GM23338 (cell line): ENCODE data around the gene KRT33B. TPM values are rescaled to one million over a fixed set of nuclear protein-coding genes. Genes with fewer than 3 reads are reported as not detected.

Source experiments
- ATAC-seq: fragments of 200-7000 bp; cut with Tn5 transposase; 3 replicates; pipeline ENCODE4 v1.9.1; 2020
- DNase-seq: peaks from one replicate; pipeline ENCODE4 v3.0.0-alpha.2; 2015; ENCODE audit warnings: low spot score
- H2AFZ ChIP-seq: fragments of 200-600 bp; sonication (generic); 2 replicates; pipeline ENCODE4 v1.8.0; 2016; ENCODE audit warnings: antibody characterized with exemption, mild to moderate bottlenecking, moderate library complexity
- H3F3A ChIP-seq: fragments of 200-600 bp; sonication (generic); replicated peaks from 2 replicates; pipeline ENCODE4 v1.8.0; 2017; ENCODE audit warnings: antibody characterized with exemption, mixed run types, low read depth
- H3K27ac ChIP-seq: fragments of 200-600 bp; sonication (generic); 2 replicates; pipeline ENCODE4 v1.6.1; 2016; ENCODE audit warnings: low read depth
- H3K27me3 ChIP-seq: fragments of 200-600 bp; sonication (generic); 2 replicates; pipeline ENCODE4 v1.8.0; 2016; ENCODE audit warnings: mild to moderate bottlenecking, mixed run types, moderate library complexity; ENCODE audit not compliant: insufficient read depth
- H3K36me3 ChIP-seq: fragments of 200-600 bp; sonication (generic); 2 replicates; pipeline ENCODE4 v1.8.0; 2016; ENCODE audit warnings: mild to moderate bottlenecking; ENCODE audit not compliant: insufficient read depth
- H3K4me1 ChIP-seq: fragments of 200-600 bp; sonication (generic); 2 replicates; pipeline ENCODE4 v1.8.0; 2016; ENCODE audit warnings: mild to moderate bottlenecking, moderate library complexity; ENCODE audit not compliant: insufficient read depth
- H3K4me2 ChIP-seq: fragments of 200-600 bp; sonication (generic); 2 replicates; pipeline ENCODE4 v1.7.1; 2017; ENCODE audit warnings: mixed run types
- H3K4me3 ChIP-seq: fragments of 200-600 bp; sonication (generic); 2 replicates; pipeline ENCODE4 v1.6.1; 2016; ENCODE audit warnings: mixed run types
- H3K79me2 ChIP-seq: fragments of 200-600 bp; sonication (generic); replicated peaks from 2 replicates; pipeline ENCODE4 v1.8.0; 2017; ENCODE audit warnings: mild to moderate bottlenecking; ENCODE audit not compliant: insufficient read depth
- H3K9me2 ChIP-seq: fragments of 200-600 bp; sonication (generic); 2 replicates; pipeline ENCODE4 v1.8.0; 2017; ENCODE audit not compliant: insufficient read depth
- H4K20me1 ChIP-seq: fragments of 200-600 bp; sonication (generic); replicated peaks from 2 replicates; pipeline ENCODE4 v1.8.0; 2017; ENCODE audit warnings: mild to moderate bottlenecking; ENCODE audit not compliant: insufficient read depth
- H3K27ac Mint-ChIP-seq: 2 replicates; pipeline ENCODE4 v1.8.0; 2020; ENCODE audit warnings: inconsistent platforms, mild to moderate bottlenecking, moderate library complexity, mixed read lengths
- H3K27me3 Mint-ChIP-seq: 3 replicates; pipeline ENCODE4 v1.8.0; 2022; ENCODE audit warnings: low read depth, mild to moderate bottlenecking, moderate library complexity, mixed read lengths, inconsistent platforms; ENCODE audit not compliant: insufficient read depth, poor library complexity
- H3K36me3 Mint-ChIP-seq: 3 replicates; pipeline ENCODE4 v1.8.0; 2021; ENCODE audit warnings: low read depth, mild to moderate bottlenecking, inconsistent platforms, moderate library complexity, mixed read lengths
- H3K4me1 Mint-ChIP-seq: 3 replicates; pipeline ENCODE4 v1.8.0; 2020; ENCODE audit warnings: mild to moderate bottlenecking, inconsistent platforms, mixed read lengths
- H3K4me3 Mint-ChIP-seq: 3 replicates; pipeline ENCODE4 v1.8.0; 2021; ENCODE audit warnings: moderate library complexity, mild to moderate bottlenecking, inconsistent platforms, mixed read lengths
- H3K9me3 Mint-ChIP-seq: 3 replicates; pipeline ENCODE4 v1.8.0; 2020; ENCODE audit warnings: moderate library complexity, mild to moderate bottlenecking, inconsistent platforms, mixed read lengths
- CREB1 ChIP-seq: fragments of 250-450 bp; sonication (Bioruptor Pico); IDR thresholded peaks from 2 replicates; pipeline ENCODE4 v1.5.0; 2020; ENCODE audit warnings: low read depth, mild to moderate bottlenecking, moderate library complexity
- CTCF ChIP-seq, 2 experiments: fragments of 200-600 bp in 1 of 2; sonication (generic) in 1 of 2; conservative IDR thresholded peaks; 2 replicates each; pipeline versions ENCODE4 v1.5.1 to v1.6.1; 2016 to 2017; ENCODE audit warnings: antibody characterized with exemption in 2 of 2, low read depth in 2 of 2, mild to moderate bottlenecking in 2 of 2, moderate library complexity in 1 of 2
- EZH2 ChIP-seq: fragments of 200-600 bp; sonication (generic); IDR thresholded peaks from one replicate; pipeline ENCODE4 v1.8.0; 2017; ENCODE audit warnings: antibody characterized with exemption, mild to moderate bottlenecking, low read depth; ENCODE audit not compliant: unreplicated experiment
- EZH2phosphoT487 ChIP-seq: fragments of 200-600 bp; sonication (generic); IDR thresholded peaks from one replicate; pipeline ENCODE4 v1.8.1; 2018; ENCODE audit warnings: antibody characterized with exemption; ENCODE audit not compliant: unreplicated experiment
- JUNB ChIP-seq: IDR thresholded peaks from one replicate; pipeline ENCODE4 v1.6.1; 2016; ENCODE audit warnings: antibody characterized with exemption; ENCODE audit not compliant: unreplicated experiment
- NANOG ChIP-seq: IDR thresholded peaks from 2 replicates; pipeline ENCODE4 v1.6.1; 2016; ENCODE audit warnings: antibody characterized with exemption, borderline replicate concordance
- REST ChIP-seq: IDR thresholded peaks from one replicate; pipeline ENCODE4 v1.6.1; 2018; ENCODE audit warnings: antibody characterized with exemption; ENCODE audit not compliant: unreplicated experiment
- STAT1 ChIP-seq: IDR thresholded peaks from one replicate; pipeline ENCODE4 v1.6.1; 2016; ENCODE audit warnings: antibody characterized with exemption; ENCODE audit not compliant: unreplicated experiment
- ZNF114 ChIP-seq: fragments of 250-450 bp; sonication (Bioruptor Pico); IDR thresholded peaks from 2 replicates; pipeline ENCODE4 v1.5.0; 2020; ENCODE audit warnings: mild to moderate bottlenecking, moderate library complexity
- ZNF331 ChIP-seq: fragments of 250-450 bp; sonication (Bioruptor Pico); IDR thresholded peaks from 2 replicates; pipeline ENCODE4 v1.5.0; 2020; ENCODE audit warnings: low read depth, mild to moderate bottlenecking, moderate library complexity
- polyA plus RNA-seq: library from polyadenylated mRNA; unstranded; fragments of >200 nt; fragmentation: Nextera tagmentation; extraction: Ambion mirVana; gene quantifications from 2 replicates; pipeline ENCODE4 v1.2.1, GENCODE V29; 2016
- total RNA-seq: library from RNA; depleted of rRNA; stranded (reverse); fragments of >200 nt; shearing (Covaris generic); gene quantifications from 2 replicates; pipeline ENCODE4 v1.2.3, GENCODE V29; 2014
- TF ChIP-seq, protein P1 (sequence below): fragments of 250-450 bp; sonication (Bioruptor Pico); IDR thresholded peaks from 2 replicates; pipeline ENCODE4 v1.5.0; 2020; ENCODE audit warnings: mild to moderate bottlenecking, moderate library complexity
- TF ChIP-seq, protein P2 (sequence below): IDR thresholded peaks from 2 replicates; pipeline ENCODE4 v1.6.1; 2016; ENCODE audit warnings: antibody characterized with exemption

The KRT33B gene
- total and polyA plus RNA-seq, 2 experiments from 2014 or later, result not detected

GRCh38 chr17:41335747-41336146, 33.9 kb downstream of the KRT33B start:
- H3K27me3 ChIP-seq, result no peaks in the 10 kb centered on the region
- H3K4me3 ChIP-seq, result no peak overlapping the region
- ATAC-seq, result no peak
- no peaks in the 10 kb centered on the region for H3K4me1 ChIP-seq
- no peaks in the 10 kb centered on the region for H3K36me3 ChIP-seq
- no peak overlapping the region for H3K27ac ChIP-seq
- no peaks in the 10 kb centered on the region; the same call in 1 of the 2 replicates for H3K9me2 ChIP-seq
- Mint-ChIP-seq H3K4me1 (no peaks in the 10 kb centered on the region), H3K36me3 (no peaks in the 10 kb centered on the region), H3K9me3 (peaks cover 2% of the 10 kb centered on the region; the same call in 1 of the 3 replicates), H3K4me3 (no peak overlapping the region), H3K27me3 (peaks cover 5% of the 10 kb centered on the region), H3K27ac (no peak overlapping the region)
- no peaks in the 10 kb centered on the region for H3F3A ChIP-seq
- H3K4me2 ChIP-seq, result no peak overlapping the region
- TF ChIP-seq, protein P1, sequence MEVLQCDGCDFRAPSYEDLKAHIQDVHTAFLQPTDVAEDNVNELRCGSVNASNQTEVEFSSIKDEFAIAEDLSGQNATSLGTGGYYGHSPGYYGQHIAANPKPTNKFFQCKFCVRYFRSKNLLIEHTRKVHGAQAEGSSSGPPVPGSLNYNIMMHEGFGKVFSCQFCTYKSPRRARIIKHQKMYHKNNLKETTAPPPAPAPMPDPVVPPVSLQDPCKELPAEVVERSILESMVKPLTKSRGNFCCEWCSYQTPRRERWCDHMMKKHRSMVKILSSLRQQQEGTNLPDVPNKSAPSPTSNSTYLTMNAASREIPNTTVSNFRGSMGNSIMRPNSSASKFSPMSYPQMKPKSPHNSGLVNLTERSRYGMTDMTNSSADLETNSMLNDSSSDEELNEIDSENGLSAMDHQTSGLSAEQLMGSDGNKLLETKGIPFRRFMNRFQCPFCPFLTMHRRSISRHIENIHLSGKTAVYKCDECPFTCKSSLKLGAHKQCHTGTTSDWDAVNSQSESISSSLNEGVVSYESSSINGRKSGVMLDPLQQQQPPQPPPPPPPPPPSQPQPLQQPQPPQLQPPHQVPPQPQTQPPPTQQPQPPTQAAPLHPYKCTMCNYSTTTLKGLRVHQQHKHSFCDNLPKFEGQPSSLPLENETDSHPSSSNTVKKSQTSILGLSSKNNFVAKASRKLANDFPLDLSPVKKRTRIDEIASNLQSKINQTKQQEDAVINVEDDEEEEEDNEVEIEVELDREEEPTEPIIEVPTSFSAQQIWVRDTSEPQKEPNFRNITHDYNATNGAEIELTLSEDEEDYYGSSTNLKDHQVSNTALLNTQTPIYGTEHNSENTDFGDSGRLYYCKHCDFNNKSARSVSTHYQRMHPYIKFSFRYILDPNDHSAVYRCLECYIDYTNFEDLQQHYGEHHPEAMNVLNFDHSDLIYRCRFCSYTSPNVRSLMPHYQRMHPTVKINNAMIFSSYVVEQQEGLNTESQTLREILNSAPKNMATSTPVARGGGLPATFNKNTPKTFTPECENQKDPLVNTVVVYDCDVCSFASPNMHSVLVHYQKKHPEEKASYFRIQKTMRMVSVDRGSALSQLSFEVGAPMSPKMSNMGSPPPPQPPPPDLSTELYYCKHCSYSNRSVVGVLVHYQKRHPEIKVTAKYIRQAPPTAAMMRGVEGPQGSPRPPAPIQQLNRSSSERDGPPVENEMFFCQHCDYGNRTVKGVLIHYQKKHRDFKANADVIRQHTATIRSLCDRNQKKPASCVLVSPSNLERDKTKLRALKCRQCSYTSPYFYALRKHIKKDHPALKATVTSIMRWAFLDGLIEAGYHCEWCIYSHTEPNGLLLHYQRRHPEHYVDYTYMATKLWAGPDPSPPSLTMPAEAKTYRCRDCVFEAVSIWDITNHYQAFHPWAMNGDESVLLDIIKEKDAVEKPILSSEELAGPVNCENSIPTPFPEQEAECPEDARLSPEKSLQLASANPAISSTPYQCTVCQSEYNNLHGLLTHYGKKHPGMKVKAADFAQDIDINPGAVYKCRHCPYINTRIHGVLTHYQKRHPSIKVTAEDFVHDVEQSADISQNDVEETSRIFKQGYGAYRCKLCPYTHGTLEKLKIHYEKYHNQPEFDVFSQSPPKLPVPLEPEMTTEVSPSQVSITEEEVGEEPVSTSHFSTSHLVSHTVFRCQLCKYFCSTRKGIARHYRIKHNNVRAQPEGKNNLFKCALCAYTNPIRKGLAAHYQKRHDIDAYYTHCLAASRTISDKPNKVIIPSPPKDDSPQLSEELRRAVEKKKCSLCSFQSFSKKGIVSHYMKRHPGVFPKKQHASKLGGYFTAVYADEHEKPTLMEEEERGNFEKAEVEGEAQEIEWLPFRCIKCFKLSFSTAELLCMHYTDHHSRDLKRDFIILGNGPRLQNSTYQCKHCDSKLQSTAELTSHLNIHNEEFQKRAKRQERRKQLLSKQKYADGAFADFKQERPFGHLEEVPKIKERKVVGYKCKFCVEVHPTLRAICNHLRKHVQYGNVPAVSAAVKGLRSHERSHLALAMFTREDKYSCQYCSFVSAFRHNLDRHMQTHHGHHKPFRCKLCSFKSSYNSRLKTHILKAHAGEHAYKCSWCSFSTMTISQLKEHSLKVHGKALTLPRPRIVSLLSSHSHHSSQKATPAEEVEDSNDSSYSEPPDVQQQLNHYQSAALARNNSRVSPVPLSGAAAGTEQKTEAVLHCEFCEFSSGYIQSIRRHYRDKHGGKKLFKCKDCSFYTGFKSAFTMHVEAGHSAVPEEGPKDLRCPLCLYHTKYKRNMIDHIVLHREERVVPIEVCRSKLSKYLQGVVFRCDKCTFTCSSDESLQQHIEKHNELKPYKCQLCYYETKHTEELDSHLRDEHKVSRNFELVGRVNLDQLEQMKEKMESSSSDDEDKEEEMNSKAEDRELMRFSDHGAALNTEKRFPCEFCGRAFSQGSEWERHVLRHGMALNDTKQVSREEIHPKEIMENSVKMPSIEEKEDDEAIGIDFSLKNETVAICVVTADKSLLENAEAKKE (CRISPR knock-in tag), result no peak
- TF ChIP-seq ZNF114, result no peak
- TF ChIP-seq, protein P2, sequence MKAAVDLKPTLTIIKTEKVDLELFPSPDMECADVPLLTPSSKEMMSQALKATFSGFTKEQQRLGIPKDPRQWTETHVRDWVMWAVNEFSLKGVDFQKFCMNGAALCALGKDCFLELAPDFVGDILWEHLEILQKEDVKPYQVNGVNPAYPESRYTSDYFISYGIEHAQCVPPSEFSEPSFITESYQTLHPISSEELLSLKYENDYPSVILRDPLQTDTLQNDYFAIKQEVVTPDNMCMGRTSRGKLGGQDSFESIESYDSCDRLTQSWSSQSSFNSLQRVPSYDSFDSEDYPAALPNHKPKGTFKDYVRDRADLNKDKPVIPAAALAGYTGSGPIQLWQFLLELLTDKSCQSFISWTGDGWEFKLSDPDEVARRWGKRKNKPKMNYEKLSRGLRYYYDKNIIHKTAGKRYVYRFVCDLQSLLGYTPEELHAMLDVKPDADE, result no peak
- no peak for TF ChIP-seq EZH2phosphoT487
- no peak for TF ChIP-seq STAT1
- no peak for TF ChIP-seq REST
- no peak for TF ChIP-seq CREB1 (CRISPR knock-in tag)
- TF ChIP-seq JUNB, result no peak
- TF ChIP-seq EZH2, result no peak
- no peak for TF ChIP-seq ZNF331
- no peak for TF ChIP-seq CTCF (conservative IDR thresholded peaks at IDR 0.05; ENCODE audit: low read depth in 2 of 2)
- no peak for TF ChIP-seq NANOG
- H3K79me2 ChIP-seq, result no peaks in the 10 kb centered on the region
- H2AFZ ChIP-seq, result no peak overlapping the region
- no peaks in the 10 kb centered on the region for H4K20me1 ChIP-seq
- no peak for DNase-seq
